Gastroesophageal sphincter (tissue), 4 donors: Measurements from ENCODE around the gene THRAP3. TPM values are rescaled to one million over a fixed set of nuclear protein-coding genes. Genes with fewer than 3 reads are reported as not detected.
A peak's percentile ranks its signal among the peaks of the same experiment; 100 is the strongest.

Source experiments
- ATAC-seq: fragments of 150-250 bp; one replicate; pipeline ENCODE4 v1.9.1; 2016; ENCODE audit warnings: mild to moderate bottlenecking, moderate library complexity
- H3K27ac ChIP-seq, 4 donors: fragments of 200-600 bp; sonication (generic) in 3 of 4; 1 replicate in 3 of 4; 2 replicates in 1 of 4; pipeline ENCODE4 v1.5.1; 2016 to 2019
- H3K27me3 ChIP-seq: fragments of 200-600 bp; sonication (generic); one replicate; pipeline ENCODE4 v1.5.1; 2019
- H3K36me3 ChIP-seq, 2 donors: fragments of 200-600 bp; sonication (generic); one replicate each; pipeline ENCODE4 v1.5.1; 2019; ENCODE audit warnings: control low read depth in 1 of 2
- H3K4me1 ChIP-seq, 3 donors: fragments of 200-600 bp; sonication (generic); 1 replicate in 2 of 3; 2 replicates in 1 of 3; pipeline ENCODE4 v1.5.1; 2016 to 2019; ENCODE audit warnings: control low read depth in 2 of 3
- H3K4me3 ChIP-seq, 2 donors: fragments of 200-600 bp; sonication (generic); one replicate each; pipeline ENCODE4 v1.5.1; 2019; ENCODE audit warnings: mild to moderate bottlenecking in 1 of 2, moderate library complexity in 1 of 2
- H3K9me3 ChIP-seq, 3 donors: fragments of 200-600 bp; sonication (generic); one replicate each; pipeline ENCODE4 v1.5.1; 2017 to 2019; ENCODE audit warnings: control low read depth in 2 of 3
- EP300 ChIP-seq: sonication (generic); formaldehyde crosslinking; IDR thresholded peaks from one replicate; pipeline ENCODE4 v1.6.1; 2017; ENCODE audit warnings: antibody characterized with exemption, mild to moderate bottlenecking
- POLR2A ChIP-seq, 2 donors: fragments of 450-650 bp; IDR thresholded peaks; one replicate each; pipeline ENCODE4 v1.6.1; 2017; ENCODE audit warnings: antibody characterized with exemption in 2 of 2, mild to moderate bottlenecking in 2 of 2, moderate library complexity in 1 of 2
- POLR2AphosphoS5 ChIP-seq: sonication (generic); formaldehyde crosslinking; IDR thresholded peaks from one replicate; pipeline ENCODE4 v1.6.1; 2017; ENCODE audit warnings: antibody characterized with exemption
- WGBS, 2 donors: methylation state at CpG; one replicate each; pipeline ENCODE4 v1.1.5; 2018; ENCODE audit warnings: low coverage in 1 of 2; 5-methylcytosine and 5-hydroxymethylcytosine counted together
- total RNA-seq, 4 donors: library from RNA; depleted of rRNA; stranded (reverse); fragments of >200 nt; gene quantifications; one replicate each; pipeline ENCODE4 v1.1.0, GENCODE V29; 2016
- TF ChIP-seq, protein P1 (sequence below), 4 experiments: fragments of 200-600 bp in 2 of 4; fragments of 450-650 bp in 2 of 4; sonication (generic) in 1 of 4; IDR thresholded peaks; one replicate each; pipeline ENCODE4 v1.5.1; 2017 to 2019; ENCODE audit warnings: antibody characterized with exemption in 4 of 4, mild to moderate bottlenecking in 2 of 4, moderate library complexity in 2 of 4

The THRAP3 gene
- total RNA-seq, 4 donors from 2014 or later: 100 to 123 (median 114) TPM

GRCh38 chr1:36253161-36253862 is 29.1 kb downstream of the THRAP3 start:
- Histone ChIP-seq H3K4me1 (peaks cover 16 to 97% (median 16%) of the 10 kb centered on the region in 3 donors), H3K27ac (peak overlapping the region in 3 of 4 donors; percentile 25 to 45 (median 43)), H3K9me3 (no peaks in the 10 kb centered on the region), H3K27me3 (no peaks in the 10 kb centered on the region), H3K4me3 (no peak overlapping the region), H3K36me3 (peaks cover 0 to 4% of the 10 kb centered on the region in 2 donors)
- TF ChIP-seq, protein P1, sequence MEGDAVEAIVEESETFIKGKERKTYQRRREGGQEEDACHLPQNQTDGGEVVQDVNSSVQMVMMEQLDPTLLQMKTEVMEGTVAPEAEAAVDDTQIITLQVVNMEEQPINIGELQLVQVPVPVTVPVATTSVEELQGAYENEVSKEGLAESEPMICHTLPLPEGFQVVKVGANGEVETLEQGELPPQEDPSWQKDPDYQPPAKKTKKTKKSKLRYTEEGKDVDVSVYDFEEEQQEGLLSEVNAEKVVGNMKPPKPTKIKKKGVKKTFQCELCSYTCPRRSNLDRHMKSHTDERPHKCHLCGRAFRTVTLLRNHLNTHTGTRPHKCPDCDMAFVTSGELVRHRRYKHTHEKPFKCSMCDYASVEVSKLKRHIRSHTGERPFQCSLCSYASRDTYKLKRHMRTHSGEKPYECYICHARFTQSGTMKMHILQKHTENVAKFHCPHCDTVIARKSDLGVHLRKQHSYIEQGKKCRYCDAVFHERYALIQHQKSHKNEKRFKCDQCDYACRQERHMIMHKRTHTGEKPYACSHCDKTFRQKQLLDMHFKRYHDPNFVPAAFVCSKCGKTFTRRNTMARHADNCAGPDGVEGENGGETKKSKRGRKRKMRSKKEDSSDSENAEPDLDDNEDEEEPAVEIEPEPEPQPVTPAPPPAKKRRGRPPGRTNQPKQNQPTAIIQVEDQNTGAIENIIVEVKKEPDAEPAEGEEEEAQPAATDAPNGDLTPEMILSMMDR (IDR thresholded peaks at IDR 0.05): no peak
- TF ChIP-seq EP300: no peak
- no peak for TF ChIP-seq POLR2A (IDR thresholded peaks at IDR 0.05)
- TF ChIP-seq POLR2AphosphoS5: no peak
- WGBS, 2 donors: 23 to 35% methylated on average over 4 to 5 of the region's 5 CpGs
- ATAC-seq: peak; percentile 75

GRCh38 chr1:36256558-36257374 is 32.5 kb downstream of the THRAP3 start:
- Histone ChIP-seq H3K27me3 (no peaks in the 10 kb centered on the region), H3K4me3 (no peak overlapping the region), H3K4me1 (peaks cover 9 to 77% (median 11%) of the 10 kb centered on the region in 3 donors), H3K36me3 (peaks cover 0 to 36% of the 10 kb centered on the region in 2 donors), H3K27ac (no peak overlapping the region), H3K9me3 (no peaks in the 10 kb centered on the region)
- WGBS, 2 donors: 80 to 81% methylated on average over 9 to 11 of the region's 15 CpGs
- no peak for ATAC-seq
- TF ChIP-seq POLR2A (IDR thresholded peaks at IDR 0.05): no peak
- TF ChIP-seq POLR2AphosphoS5: no peak
- TF ChIP-seq, protein P1 (IDR thresholded peaks at IDR 0.05): no peak
- no peak for TF ChIP-seq EP300

DNA sequence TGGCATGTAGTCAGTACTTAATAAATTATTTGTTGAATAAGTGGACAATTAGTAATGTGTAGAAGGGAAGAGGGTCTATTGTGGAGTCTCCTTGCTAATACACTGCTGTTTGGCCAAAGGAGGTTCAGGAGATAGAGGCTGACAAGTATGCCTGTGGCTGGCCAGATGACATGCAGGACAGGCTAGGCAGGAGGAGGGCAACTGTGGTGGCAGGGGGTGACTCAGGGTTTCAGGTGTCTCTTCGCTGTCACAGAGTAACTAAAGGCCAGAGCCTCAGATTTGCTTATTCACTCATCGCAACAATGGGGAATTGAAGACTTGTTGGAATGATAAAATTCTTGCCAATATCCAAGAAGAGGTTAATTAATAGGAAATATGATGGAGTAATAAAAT is 33.1 kb downstream of the THRAP3 start:
- peaks cover 0 to 36% of the 10 kb centered on the region in 2 donors for H3K36me3 ChIP-seq
- no peak overlapping the region for H3K27ac ChIP-seq
- no peak for ATAC-seq
- no peak overlapping the region for H3K4me3 ChIP-seq
- WGBS, 2 donors: 72 to 100% methylated on average over 2 of the region's 2 CpGs
- no peaks in the 10 kb centered on the region for H3K27me3 ChIP-seq
- peaks cover 5 to 71% (median 7%) of the 10 kb centered on the region in 3 donors for H3K4me1 ChIP-seq
- TF ChIP-seq, protein P1 (IDR thresholded peaks at IDR 0.05): no peak
- TF ChIP-seq POLR2A (IDR thresholded peaks at IDR 0.05): no peak
- TF ChIP-seq EP300: no peak
- TF ChIP-seq POLR2AphosphoS5: no peak
- H3K9me3 ChIP-seq: no peaks in the 10 kb centered on the region

DNA sequence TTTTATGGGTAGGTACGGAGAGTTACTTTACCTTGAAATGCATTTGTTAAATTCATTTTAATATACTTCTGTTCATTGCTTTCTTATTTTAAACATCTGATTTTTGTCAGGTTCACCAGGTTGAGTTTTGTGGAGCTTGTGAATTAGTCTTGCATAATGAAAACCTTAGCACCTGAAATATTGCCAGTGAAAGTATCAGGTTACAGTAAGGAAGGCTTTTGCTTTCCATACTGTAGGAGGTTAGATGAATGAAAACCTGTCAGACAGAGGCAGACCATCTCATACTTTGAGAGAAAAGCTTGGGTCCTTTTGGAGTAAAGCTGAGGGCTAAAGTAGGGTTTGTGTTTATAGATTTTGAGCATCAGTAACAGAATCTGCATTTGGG is 34.7 kb downstream of the THRAP3 start:
- no peak overlapping the region for H3K27ac ChIP-seq
- no peak overlapping the region for H3K4me3 ChIP-seq
- no peaks in the 10 kb centered on the region for H3K9me3 ChIP-seq
- peaks cover 0 to 44% of the 10 kb centered on the region in 2 donors for H3K36me3 ChIP-seq
- TF ChIP-seq POLR2A (IDR thresholded peaks at IDR 0.05): no peak
- TF ChIP-seq, protein P1 (IDR thresholded peaks at IDR 0.05): no peak
- no peak for TF ChIP-seq POLR2AphosphoS5
- TF ChIP-seq EP300: no peak
- no peaks in the 10 kb centered on the region for H3K27me3 ChIP-seq
- ATAC-seq: no peak
- WGBS, 2 donors: 82 to 93% methylated on average over 1 of the region's 1 CpG
- peaks cover 4 to 60% (median 5%) of the 10 kb centered on the region in 3 donors for H3K4me1 ChIP-seq
